Measurements from ENCODE around the gene SUPT3H. TPM values are rescaled to one million over a fixed set of nuclear protein-coding genes. Genes with fewer than 3 reads are reported as not detected.

SUPT3H gene
- total and polyA plus RNA-seq, 2 of the 8 experiments (the other 6 are each of a cell fraction or from before 2014, with no cell fraction given) = 18.8 to 23.0 TPM

DNA sequence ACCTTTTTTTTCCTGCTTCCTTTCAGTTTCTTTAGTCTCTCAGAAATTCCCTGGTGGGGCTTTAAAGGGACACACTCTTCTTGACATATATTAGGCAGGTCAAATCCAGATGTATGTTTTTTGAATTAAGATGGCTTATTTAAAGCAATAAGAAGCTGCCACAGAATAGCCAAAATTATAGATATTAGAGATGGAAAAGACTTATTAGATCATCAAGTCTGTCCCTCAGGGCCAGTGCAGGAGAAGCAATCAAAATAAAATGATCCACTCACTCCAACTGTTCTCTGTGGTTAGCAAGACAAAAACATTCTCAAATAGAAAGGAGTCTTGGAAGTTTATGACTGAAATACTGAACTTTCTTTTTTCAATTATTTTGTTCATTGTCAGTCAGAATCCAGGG, 527.4 kb downstream of the SUPT3H start:
- H3K9ac ChIP-seq (replicated peaks in 1 of 4; ENCODE audit: extremely low read depth in 1 of 4, low read depth in 3 of 4, low read length in 3 of 4) = no peak overlapping the region
- no peak overlapping the region for H2BK12ac ChIP-seq (ENCODE audit: low read depth, low read length)
- POLR2A ChIA-PET (ENCODE audit: partially characterized antibody) = no interaction called here
- no peak overlapping the region for H3K4me3 ChIP-seq (ENCODE audit: extremely low read depth in 1 of 4, insufficient read depth in 2 of 4, low read depth in 3 of 4, low read length in 4 of 4)
- no peaks in the 10 kb centered on the region for H3K23me2 ChIP-seq (ENCODE audit: low read depth, low read length)
- H3K27ac ChIP-seq (ENCODE audit: low read depth, low read length) = no peak overlapping the region
- CTCF ChIA-PET (ENCODE audit: partially characterized antibody) = interaction anchor here (2.4 kb wide), 1 partner anchor 15 kb away, joined by 4 read pairs; no protein-coding TSS in a partner anchor
- H4K5ac ChIP-seq (ENCODE audit: insufficient read length, low read depth, low read length) = no peak overlapping the region
- no peak overlapping the region for H2BK15ac ChIP-seq (ENCODE audit: low read length)
- H2AFZ ChIP-seq (ENCODE audit: low read length) = no peak overlapping the region
- no peak overlapping the region for H4K8ac ChIP-seq (ENCODE audit: extremely low read depth, insufficient read depth, low read length)
- TF ChIP-seq SIRT6 (IDR thresholded peaks at IDR 0.05; ENCODE audit: low read length) = no peak
- no peak for TF ChIP-seq GABPA (IDR thresholded peaks at IDR 0.05; ENCODE audit: borderline replicate concordance, insufficient read depth, low read length)
- no peak for TF ChIP-seq CTBP2 (IDR thresholded peaks at IDR 0.05; ENCODE audit: borderline replicate concordance, insufficient read depth, insufficient read length, low read length)
- TF ChIP-seq SP4 (IDR thresholded peaks at IDR 0.05; ENCODE audit: low read length) = no peak
- no peak for TF ChIP-seq SP1 (IDR thresholded peaks at IDR 0.05; ENCODE audit: low read depth, low read length)
- TF ChIP-seq CHD1 (IDR thresholded peaks at IDR 0.05; ENCODE audit: low read depth, low read length) = no peak
- H3K79me2 ChIP-seq (ENCODE audit: control insufficient read depth in 1 of 2, insufficient read depth in 2 of 2, low read length in 2 of 2) = no peaks in the 10 kb centered on the region
- H3K79me1 ChIP-seq (ENCODE audit: low read depth, low read length) = no peaks in the 10 kb centered on the region
- no peak overlapping the region for H2BK5ac ChIP-seq (ENCODE audit: low read depth, low read length)
- H3K4me1 ChIP-seq (replicated peaks in 1 of 4; ENCODE audit: control insufficient read depth in 3 of 4, insufficient read depth in 4 of 4, low read length in 3 of 4) = no peaks in the 10 kb centered on the region
- no peaks in the 10 kb centered on the region for H3K27me3 ChIP-seq (replicated peaks in 1 of 4; ENCODE audit: control insufficient read depth in 3 of 4, extremely low read depth in 1 of 4, insufficient read depth in 3 of 4, low read length in 3 of 4)
- H4K91ac ChIP-seq (replicated peaks; ENCODE audit: insufficient read length, low read length) = no peak overlapping the region
- H2BK20ac ChIP-seq (ENCODE audit: low read length) = no peak overlapping the region
- H3K9me3 ChIP-seq (ENCODE audit: insufficient read depth in 2 of 2, low read depth in 1 of 2, low read length in 1 of 2) = no peaks in the 10 kb centered on the region
- no peak overlapping the region for H3K18ac ChIP-seq (ENCODE audit: extremely low read depth, low read length)
- no peak overlapping the region for H3K4me2 ChIP-seq (ENCODE audit: insufficient read depth in 1 of 2, low read depth in 2 of 2, low read length in 2 of 2)
- H3K56ac ChIP-seq (replicated peaks; ENCODE audit: insufficient read length, low read depth, low read length) = no peak overlapping the region
- no peak overlapping the region for H3K4ac ChIP-seq (replicated peaks; ENCODE audit: insufficient read length, low read depth, low read length)
- no peak for FAIRE-seq
- no peak for DNase-seq (ENCODE audit: low read depth in 1 of 2, low spot score in 2 of 2)
- H2BK120ac ChIP-seq (replicated peaks; ENCODE audit: low read depth, low read length) = no peak overlapping the region
- no peak overlapping the region for H3K23ac ChIP-seq (ENCODE audit: insufficient read length)
- H3K14ac ChIP-seq (ENCODE audit: insufficient read length) = no peak overlapping the region
- H3K36me3 ChIP-seq (ENCODE audit: control insufficient read depth in 2 of 4, insufficient read depth in 4 of 4, low read length in 3 of 4) = no peaks in the 10 kb centered on the region
- no peak overlapping the region for H2AK5ac ChIP-seq (ENCODE audit: low read depth, low read length)
- H4K20me1 ChIP-seq (replicated peaks in 1 of 2; ENCODE audit: control insufficient read depth in 1 of 2, insufficient read depth in 2 of 2, low read length in 2 of 2) = no peaks in the 10 kb centered on the region
